ENCODE measurements around the gene SASS6.

SASS6 gene, protein sequence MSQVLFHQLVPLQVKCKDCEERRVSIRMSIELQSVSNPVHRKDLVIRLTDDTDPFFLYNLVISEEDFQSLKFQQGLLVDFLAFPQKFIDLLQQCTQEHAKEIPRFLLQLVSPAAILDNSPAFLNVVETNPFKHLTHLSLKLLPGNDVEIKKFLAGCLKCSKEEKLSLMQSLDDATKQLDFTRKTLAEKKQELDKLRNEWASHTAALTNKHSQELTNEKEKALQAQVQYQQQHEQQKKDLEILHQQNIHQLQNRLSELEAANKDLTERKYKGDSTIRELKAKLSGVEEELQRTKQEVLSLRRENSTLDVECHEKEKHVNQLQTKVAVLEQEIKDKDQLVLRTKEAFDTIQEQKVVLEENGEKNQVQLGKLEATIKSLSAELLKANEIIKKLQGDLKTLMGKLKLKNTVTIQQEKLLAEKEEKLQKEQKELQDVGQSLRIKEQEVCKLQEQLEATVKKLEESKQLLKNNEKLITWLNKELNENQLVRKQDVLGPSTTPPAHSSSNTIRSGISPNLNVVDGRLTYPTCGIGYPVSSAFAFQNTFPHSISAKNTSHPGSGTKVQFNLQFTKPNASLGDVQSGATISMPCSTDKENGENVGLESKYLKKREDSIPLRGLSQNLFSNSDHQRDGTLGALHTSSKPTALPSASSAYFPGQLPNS

DNA sequence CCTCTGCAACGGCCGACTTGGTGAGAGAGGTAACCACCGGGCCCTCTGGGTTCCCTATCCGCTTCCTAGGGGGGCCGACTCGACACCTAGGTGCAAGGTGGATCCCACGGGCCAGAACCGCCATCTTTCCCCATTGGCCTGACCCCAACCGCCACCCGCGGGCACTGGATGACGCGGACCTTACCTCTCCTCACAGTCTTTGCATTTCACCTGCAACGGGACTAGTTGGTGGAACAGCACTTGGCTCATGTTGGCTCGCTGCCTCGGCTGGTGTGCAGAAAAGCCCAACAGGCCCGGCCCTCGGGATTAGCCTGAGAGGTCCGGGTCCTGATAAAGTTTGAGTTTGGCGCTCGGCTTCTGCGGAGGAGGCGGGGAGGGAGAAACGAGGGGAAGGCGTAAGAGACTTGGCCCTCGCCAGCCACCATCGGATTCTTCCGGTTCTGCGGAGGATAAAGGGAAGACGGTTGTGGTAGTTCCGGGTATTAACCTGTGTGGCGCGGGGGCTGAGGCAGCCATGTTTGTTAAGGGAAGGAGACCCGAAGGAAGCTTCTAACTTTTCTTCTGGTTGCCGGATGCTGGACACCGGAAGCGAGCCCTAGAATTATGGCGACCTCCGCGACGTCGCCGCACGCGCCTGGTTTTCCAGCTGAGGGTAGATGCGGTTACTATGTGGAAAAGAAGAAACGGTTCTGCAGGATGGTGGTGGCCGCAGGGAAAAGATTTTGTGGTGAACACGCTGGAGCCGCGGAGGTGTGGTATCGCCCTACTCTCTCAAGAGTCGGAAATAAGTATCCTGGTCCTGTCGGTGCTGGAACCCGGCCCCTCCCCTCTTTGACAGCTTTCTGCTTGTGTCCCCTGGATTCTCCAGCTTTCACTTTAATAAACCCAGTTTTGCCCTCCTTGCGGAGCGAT is at the start of gene SASS6, which contains the start of gene TRMT13:
Gene SASS6, minus strand, starts transcription at position 365 of the 912 bp plus-strand sequence. Its CDS starts 116 bp downstream, at position 249.
Gene TRMT13, plus strand, starts transcription at position 598 of the 912 bp plus-strand sequence. Its CDS starts 6 bp downstream, at position 604.
- peak; percentile 96 for DNase-seq

DNA sequence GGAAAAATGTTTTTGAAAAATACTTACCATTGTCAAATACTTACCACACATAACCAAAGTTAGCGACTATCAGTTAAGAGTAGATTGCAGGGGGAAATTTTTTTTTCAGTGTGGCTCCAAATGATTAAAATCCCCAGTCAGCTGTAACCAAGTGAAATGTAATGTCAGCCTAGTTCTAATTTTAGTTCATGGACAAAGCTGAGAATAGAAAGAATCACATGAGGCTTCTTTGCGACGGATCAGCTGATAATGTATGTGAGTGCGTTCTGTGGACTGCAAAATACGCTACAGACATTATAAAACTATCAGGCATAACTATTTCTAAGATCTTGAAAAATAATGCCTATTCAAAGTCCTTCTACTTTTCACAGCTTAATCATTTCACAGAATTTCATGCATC is 45.4 kb upstream of the SASS6 start, which contains the start of gene LRRC39:
Gene LRRC39, minus strand, starts transcription at position 166 of the 400 bp plus-strand sequence. CDS start 9,740 bp downstream, outside the sequence.
- DNase-seq = no peak

DNA sequence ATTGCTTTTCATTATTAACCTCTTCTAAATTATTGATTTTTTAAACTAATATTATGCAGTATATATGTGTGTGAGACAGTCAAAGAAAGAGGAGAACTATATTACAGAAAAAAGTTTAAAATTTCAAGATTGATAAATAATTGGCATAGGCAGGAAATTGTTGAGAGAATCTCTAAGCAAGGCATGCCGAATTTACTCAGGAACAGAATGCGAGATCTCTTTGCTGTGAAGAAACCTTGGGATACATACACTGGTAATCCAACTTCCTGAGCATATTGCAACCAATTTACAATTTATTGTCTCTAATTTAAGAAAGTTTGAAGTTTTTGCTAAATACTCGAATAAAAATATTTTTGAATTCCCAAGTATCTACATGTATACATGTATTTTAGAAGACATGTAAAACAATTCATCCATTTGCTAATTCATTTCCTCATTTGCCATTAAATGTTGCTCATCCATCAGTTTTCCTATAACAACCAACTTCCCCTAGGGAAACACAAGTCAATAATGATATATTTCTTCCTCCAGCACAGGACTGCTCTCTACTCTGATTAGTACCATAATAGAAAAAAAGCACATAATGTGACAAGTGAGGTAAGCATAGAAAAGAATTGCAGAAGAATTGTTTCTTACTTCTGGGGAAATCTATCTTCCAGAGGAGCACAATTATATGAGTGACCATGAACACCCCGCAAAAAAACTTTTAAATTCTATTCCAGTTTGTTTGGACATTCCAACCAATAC is 44.7 kb upstream of the SASS6 start:
- no peak for DNase-seq

DNA sequence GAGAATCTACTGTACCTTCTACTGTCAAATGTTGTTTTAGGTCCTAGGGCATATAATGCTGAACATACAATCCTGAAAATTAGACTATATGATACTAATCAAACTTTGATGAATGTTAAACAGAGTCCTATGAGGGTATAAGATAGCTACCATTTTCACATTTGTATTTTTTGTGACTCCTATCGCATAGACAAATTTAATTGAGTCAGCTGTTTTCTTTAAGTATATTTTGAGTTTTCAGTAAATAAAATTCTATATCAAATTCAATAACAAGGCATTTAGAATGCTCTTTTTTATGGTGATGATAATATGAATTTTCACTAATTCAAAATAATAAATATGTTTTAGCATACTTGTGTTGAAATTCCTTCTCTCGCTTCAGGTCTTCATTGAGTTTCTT is 35.3 kb upstream of the SASS6 start:
- DNase-seq = no peak

DNA sequence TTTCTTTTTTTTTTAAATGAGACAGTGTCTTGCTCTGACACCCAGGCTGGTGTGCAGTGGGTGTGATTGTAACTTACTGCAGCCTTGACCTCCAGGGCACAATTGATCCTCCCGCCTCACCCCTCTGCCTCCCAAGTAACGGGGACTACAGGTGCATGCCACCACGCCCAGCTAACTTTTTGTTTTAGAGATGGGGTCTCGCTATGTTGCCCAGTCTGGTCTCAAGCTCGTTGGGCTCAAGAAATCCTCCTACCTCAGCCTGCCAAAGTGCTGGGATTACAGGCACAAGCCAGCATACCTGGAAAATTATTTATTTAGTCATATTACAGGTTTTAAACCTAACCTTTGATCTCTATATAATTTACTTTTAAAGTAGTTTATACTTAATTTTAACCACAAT is 32.0 kb upstream of the SASS6 start:
- DNase-seq = no peak

DNA sequence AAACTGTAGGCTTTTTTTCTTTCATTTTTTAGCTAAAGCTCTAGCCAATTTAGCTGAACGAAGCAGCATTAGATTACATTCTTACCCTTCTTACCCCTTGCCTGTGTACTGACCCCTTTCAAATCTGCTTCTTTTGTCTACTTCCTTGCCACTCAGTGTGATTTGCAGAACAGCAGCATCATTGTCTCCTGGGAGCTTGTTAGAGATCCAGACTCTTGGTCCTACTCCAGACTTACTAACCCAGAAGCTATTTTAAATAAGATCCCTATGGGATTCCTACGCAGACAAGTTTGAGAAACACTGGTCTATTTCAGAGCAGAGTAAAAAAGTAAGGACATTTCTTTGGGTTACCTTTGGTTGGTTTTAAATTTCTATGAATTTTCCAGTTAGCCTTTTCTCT is 31.5 kb upstream of the SASS6 start:
- no peak for DNase-seq

DNA sequence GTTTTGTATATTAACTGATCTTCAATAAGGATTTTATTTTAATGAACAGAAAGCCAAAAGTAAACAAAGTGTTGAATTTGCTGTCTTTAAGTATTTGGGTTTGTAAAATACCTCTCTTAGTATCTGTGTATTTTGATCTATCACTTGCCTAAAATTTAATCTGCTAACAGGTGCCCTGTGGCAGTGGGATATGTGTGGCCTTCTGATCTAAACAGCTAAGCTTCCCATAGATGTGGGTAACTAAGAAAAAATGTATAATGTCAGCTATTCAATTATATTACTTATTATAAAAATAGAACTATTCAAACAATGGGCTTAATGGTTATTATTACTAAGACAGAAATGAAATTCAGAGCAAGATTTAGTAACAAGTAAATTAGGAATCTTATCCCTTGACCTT is 30.2 kb upstream of the SASS6 start:
- DNase-seq = no peak

DNA sequence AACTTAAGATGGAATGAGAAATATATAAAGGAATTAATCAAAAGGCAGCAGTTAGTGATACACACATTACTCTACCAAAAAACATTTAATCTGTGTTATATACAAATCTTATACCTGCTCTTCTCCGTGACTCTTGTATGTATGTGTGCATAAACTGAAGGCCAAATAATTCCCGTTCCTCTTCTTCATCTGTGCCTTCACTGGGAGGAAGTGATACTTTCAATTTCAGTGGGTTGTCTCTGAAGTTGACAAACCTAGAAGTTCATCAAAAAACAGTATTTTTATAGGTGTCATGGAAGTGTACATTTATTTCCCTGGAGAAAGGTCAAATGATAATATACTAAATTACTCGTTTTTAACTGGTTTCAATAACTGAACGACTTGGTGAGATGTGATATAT is 19.5 kb upstream of the SASS6 start:
- no peak for DNase-seq

DNA sequence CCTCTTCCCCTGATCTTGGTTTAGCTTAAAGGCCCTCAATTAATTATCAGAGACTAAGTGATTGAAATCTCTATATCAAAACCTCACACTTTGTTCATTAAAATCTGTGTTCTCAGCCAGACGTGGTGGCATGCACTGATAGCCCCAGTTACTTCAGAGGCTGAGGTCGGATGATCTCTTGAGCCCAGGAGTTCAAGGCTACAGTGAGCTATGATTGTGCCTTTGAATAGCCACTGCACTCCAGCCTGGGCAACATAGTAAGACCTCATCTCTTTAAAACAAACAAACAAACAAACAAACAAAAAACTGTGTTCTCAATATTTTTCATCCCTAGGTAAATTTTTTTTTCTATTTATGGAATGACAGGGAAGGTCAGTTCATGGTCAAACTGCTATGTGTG is 18.9 kb upstream of the SASS6 start:
- DNase-seq = no peak

DNA sequence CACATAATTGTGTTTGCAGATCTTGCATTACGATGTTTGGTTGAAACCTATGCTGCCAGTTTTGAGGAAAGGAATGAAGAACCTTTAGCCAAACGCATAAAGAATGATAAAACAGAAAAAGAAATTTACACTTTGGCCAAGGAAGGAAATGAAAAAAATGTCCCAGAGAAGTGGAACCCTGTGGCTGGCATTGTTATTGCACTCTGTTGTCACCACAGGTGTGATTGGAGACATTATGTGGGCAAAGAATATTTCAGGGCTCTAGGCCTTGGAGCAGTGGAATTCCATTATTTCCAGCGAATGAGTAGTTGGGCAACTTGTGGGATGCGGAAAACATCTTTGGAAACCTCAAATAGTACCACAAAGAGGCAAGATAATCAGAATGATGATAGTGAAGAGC is 15.1 kb upstream of the SASS6 start:
- DNase-seq = no peak

DNA sequence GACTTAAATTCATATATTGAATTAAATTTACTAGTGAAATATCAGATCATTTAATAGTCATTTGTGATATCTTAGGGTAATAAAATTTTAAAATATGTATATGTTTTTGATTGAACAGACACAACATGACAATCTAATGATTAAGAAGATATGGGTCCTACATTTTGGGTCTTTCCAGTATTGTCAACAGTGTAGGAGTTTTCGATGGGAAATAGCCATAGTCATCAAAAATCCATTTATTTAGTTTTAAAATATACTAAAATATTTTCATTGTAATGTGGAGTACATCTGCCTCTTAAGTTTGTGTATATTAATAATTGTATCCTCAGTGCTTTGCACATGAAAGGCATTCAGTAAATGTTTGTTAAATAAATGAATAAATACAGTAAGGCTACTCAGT is 14.2 kb upstream of the SASS6 start:
- no peak for DNase-seq

DNA sequence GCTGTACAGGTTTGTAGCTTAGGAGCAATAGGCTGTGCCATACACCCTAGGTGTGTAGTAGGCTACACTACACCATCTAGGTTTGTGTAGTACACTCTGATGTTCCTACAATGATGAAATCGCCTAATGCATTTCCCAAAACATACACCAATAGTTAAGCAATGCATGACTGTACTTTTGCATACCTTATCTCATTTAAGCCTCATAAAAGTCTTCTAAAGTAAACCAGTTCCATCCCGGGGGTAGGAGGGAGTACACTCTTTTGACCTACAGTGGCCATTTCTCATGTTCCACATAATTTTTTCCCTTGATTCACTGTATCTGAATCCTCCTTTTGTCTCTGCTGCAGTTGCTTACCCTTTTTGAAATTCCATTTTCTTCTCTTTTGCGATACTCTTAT is 12.4 kb upstream of the SASS6 start:
- no peak for DNase-seq

DNA sequence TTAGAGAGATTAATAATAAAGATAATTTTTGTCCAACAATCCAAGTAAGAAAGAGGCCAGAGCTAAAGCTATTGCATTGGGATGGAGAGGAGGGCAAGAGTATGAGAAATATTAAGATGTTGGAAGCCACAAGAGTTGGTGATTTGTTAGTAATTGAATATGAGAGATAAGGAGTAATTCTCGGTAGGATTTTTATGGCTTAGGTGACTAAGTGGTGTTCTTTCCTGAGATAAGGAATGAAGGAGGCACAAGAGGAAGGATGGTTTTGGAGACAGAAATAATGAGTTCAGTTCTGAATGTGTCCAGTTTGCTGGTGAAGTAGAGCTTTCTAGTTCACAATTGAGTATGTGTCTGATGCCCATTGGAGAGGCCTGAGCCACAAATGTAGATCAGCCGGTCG is 9.6 kb upstream of the SASS6 start:
- DNase-seq = no peak

DNA sequence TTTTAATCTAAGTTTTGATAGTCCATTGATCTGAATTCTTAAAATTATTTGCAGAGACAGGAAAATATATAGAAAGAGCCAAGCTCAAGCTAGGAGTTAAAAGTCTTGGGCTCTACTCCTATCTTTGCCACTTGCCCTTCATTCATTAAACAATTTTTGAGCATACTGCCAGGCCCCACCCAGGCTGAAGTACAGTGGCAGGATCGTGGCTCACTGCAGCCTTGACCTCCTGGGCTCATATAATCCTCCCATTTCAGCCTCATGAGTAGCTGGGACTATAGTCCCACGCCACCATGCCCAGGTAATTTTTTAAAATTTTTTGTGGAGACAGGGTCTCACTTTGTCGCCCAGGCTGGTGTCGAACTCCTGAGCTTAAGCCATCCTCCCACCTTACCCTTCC is 8.5 kb upstream of the SASS6 start:
- no peak for DNase-seq

DNA sequence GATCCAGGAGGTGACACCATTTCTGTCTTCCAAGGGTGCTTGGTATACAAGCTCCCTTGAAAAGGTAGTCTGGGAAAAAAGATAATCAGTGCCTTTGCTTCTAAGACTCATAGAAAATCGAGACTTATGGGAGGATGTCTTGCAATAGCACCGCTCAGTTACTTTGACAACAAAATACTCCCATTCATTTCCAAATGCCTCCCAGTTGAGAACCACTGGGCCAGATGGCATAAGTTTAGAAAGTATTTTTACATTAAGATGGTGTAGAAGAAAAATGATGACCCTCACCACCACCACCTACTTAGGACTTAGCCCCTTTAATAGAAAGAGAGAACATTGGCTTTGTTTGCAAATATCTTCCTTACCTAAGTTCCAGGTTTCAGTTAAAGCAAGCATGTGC is 4.9 kb upstream of the SASS6 start:
- DNase-seq = no peak

DNA sequence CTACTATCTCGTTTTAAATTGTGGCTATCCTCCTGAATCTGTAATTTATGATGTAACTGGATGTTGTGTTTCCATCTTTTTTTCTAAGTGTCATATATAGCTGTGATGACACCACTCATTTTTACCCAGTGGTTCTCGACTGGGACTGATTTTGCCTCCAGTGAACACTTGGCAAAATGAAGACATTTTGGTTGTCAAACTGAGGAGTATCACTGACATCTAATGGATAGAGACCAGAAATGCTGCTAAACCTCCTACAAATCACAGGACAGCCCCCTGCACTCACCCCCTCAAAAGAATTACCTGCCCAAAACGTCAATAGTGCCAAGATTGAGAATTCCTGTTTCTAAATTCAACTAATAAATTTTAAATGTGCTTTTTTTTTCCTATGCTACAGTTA is 2.1 kb upstream of the SASS6 start:
- DNase-seq = no peak

DNA sequence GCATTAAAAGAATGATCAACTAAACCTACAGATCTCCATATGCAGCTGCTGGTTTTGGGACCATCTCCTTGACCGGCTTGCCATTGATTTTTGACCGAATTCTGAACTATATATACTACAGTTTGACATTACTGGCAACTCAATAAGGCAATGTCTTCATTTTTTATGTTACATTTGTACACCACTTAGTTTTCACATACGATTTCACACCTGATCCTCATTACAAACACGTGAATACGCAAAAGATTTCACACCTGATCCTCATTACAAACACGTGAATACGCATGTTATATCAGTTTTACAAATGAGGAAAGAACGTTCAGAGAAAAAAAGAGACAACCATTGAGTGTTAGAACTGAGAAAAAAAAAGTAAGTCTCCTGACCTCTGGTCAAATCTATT is 1.1 kb downstream of the SASS6 start:
- no peak for DNase-seq

DNA sequence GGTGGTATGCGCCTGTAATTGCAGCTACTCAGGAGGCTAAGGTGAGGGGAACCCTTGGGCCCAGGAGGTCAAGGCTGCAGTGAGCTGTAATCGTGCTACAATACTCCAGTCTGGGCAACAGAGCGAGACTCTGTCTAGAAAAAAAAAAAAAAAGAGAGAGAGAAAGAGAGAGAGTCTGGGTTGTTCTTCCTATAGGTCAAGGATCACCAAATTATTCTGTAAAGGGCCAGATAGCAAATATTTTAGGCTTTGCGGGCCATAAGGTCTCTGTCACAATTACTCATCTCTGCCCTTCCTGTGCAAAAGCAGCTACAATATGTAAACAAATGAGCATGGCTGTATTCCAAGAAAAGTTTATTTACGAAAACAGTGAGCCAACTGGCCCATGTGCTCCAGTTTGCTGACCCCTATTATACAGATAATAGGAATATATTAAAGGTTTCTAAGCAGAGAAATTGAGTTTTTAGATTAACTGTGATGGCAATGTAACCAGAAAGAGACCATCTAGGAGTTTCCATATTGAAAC is 2.1 kb downstream of the SASS6 start:
- DNase-seq = no peak

DNA sequence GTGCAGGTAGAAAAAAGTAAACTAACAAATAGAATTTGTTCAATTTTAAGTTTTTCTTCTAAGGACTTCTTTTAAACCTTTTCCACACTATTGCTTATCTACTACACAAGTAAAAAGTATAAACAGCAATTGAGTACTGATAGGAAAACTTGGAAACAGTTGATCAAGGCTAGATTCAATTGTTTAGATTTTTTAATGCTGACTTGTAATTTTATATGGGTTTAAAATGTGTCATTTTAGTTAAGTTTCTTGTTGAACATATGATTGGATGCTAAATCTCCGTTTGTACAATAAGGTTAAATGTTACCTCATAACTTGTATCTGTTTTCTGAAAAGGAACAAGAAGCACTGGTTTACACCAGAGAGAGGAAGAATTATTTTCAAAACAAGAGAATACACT is 5.5 kb downstream of the SASS6 start:
- DNase-seq = no peak

DNA sequence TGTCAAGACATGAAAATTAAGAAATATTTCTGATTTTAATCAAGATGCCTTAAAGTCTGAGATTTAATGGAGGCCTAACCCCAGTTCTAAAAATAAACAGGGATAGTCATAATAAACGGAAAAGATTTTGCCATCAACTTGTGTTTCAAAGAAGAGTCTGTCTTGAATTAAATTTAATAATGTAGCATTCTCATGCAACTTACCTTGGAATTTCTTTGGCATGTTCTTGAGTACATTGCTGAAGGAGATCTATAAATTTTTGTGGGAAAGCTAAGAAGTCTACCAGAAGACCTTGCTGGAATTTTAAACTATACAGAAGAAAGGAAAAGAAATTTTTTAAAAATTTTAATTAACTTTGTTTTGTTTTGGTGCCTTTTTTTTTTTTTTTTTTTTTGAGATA is 10.6 kb downstream of the SASS6 start:
- DNase-seq = no peak

DNA sequence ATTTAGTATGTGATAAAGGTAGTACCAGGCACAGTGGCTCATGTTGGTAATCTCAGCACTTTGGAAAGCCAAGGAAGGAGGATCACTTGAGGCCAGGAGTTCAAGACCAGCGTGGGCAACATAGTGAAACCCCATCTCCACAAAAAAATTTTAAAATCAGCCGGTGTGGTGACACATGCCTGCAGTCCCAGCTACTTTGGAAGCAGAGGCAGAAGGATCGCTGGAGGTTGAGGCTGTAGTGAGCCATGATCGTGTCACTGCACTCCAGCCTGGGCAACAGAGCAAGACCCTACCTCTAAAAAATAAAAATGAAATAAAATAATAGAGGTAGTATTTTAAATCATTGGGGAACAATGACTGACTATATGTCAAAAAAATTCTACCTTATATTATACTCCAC is 17.2 kb downstream of the SASS6 start:
- no peak for DNase-seq

DNA sequence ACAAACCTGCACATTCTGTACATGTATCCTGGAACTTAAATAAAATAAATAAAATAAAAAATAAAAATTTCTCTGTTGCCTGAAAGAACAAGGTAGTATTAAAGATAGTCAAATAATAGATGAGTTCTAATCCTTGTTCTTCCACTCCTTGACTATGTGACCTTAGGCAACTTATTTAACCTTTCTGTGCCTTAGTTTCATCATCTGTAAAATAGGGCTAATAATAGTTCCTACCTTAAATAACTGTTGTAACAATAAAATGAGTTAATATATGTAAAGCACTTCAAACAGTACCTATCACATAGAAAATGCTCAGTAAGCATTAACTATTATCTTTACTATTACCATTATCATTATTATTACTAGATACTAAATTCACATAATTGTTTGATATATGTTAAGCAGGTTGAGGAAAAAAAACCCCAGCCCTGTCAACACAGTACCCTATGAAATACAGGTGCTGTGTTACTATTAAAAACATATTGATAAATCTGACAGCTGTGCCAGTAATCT is 23.1 kb downstream of the SASS6 start:
- no peak for DNase-seq

All from COR-L47 (cell line).